Prostate gland (tissue), 2 donors: Measurements from ENCODE around the gene CELF2.

Source experiments
- CTCF ChIP-seq, 4 experiments: fragments of 200-600 bp in 2 of 4; fragments of 450-650 bp in 2 of 4; sonication (generic) in 2 of 4; IDR thresholded peaks; 1 replicate in 3 of 4; 2 replicates in 1 of 4; pipeline ENCODE4 v1.5.1; 2016 to 2019; ENCODE audit warnings: antibody characterized with exemption in 4 of 4, mild to moderate bottlenecking in 2 of 4, moderate library complexity in 2 of 4
- POLR2A ChIP-seq: fragments of 450-650 bp; IDR thresholded peaks from one replicate; pipeline ENCODE4 v1.6.1; 2016; ENCODE audit warnings: antibody characterized with exemption, mild to moderate bottlenecking
- POLR2AphosphoS5 ChIP-seq: sonication (generic); formaldehyde crosslinking; IDR thresholded peaks from one replicate; pipeline ENCODE4 v1.6.1; 2017; ENCODE audit warnings: antibody characterized with exemption

DNA sequence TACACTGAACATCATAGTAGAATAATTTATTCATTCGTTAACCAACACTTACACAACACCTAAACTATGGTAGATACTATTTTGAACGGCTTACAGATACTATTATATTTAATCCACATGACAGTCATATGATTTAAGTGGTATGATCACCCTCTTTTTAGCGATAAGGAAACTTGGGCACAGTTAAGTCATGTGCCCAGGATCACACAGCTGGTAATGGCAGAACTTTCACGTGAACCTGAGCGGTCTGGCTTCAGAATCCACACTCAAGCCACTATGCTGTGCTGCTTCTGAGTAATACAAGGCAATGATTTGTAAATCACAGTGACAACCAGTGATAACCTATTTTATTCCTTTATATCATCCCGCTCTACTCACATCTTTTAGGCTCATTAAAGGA is 99.1 kb downstream of the CELF2 start:
- no peak for TF ChIP-seq POLR2A
- no peak for TF ChIP-seq CTCF (IDR thresholded peaks at IDR 0.05)
- no peak for TF ChIP-seq POLR2AphosphoS5
